ENCODE data around the gene FDXR.

FDXR gene

GRCh38 chr17:74851612-74852236 is 21.1 kb downstream of the FDXR start:
- Histone ChIP-seq H3K9me3 (ENCODE audit: control insufficient read depth in 1 of 2, low read length in 2 of 2) (no peaks in the 10 kb centered on the region), H3K27me3 (ENCODE audit: low read depth, low read length) (peaks cover 38% of the 10 kb centered on the region), H3K4me1 (ENCODE audit: control insufficient read depth in 1 of 2, insufficient read depth in 2 of 2, low read length in 2 of 2) (peaks cover 0 to 12% of the 10 kb centered on the region in 2 donors), H3K4me3 (ENCODE audit: low read depth in 1 of 2, low read length in 2 of 2) (peak overlapping the region in 1 of 2 donors; percentile 19), H3K36me3 (ENCODE audit: control insufficient read depth in 1 of 2, insufficient read depth in 2 of 2, low read length in 2 of 2) (no peaks in the 10 kb centered on the region), H3K27ac (ENCODE audit: low read length) (no peak overlapping the region)

GRCh38 chr17:74850914-74851313 is 21.9 kb downstream of the FDXR start:
- H3K27ac ChIP-seq (ENCODE audit: low read length): no peak overlapping the region
- H3K36me3 ChIP-seq (ENCODE audit: control insufficient read depth in 1 of 2, insufficient read depth in 2 of 2, low read length in 2 of 2): no peaks in the 10 kb centered on the region
- no peak overlapping the region for H3K4me3 ChIP-seq (ENCODE audit: low read depth in 1 of 2, low read length in 2 of 2)
- peaks cover 0 to 12% of the 10 kb centered on the region in 2 donors for H3K4me1 ChIP-seq (ENCODE audit: control insufficient read depth in 1 of 2, insufficient read depth in 2 of 2, low read length in 2 of 2)
- H3K27me3 ChIP-seq (ENCODE audit: low read depth, low read length): peaks cover 33% of the 10 kb centered on the region
- H3K9me3 ChIP-seq (ENCODE audit: control insufficient read depth in 1 of 2, low read length in 2 of 2): no peaks in the 10 kb centered on the region

GRCh38 chr17:74850310-74850709 is 22.5 kb downstream of the FDXR start:
- peaks cover 28% of the 10 kb centered on the region for H3K27me3 ChIP-seq (ENCODE audit: low read depth, low read length)
- H3K9me3 ChIP-seq (ENCODE audit: control insufficient read depth in 1 of 2, low read length in 2 of 2): no peaks in the 10 kb centered on the region
- no peak overlapping the region for H3K27ac ChIP-seq (ENCODE audit: low read length)
- H3K36me3 ChIP-seq (ENCODE audit: control insufficient read depth in 1 of 2, insufficient read depth in 2 of 2, low read length in 2 of 2): no peaks in the 10 kb centered on the region
- H3K4me3 ChIP-seq (ENCODE audit: low read depth in 1 of 2, low read length in 2 of 2): no peak overlapping the region
- peaks cover 0 to 12% of the 10 kb centered on the region in 2 donors for H3K4me1 ChIP-seq (ENCODE audit: control insufficient read depth in 1 of 2, insufficient read depth in 2 of 2, low read length in 2 of 2)

- Histone ChIP-seq H3K4me3 (ENCODE audit: low read depth in 1 of 2, low read length in 2 of 2) (no peak overlapping the region), H3K9me3 (ENCODE audit: control insufficient read depth in 1 of 2, low read length in 2 of 2) (no peaks in the 10 kb centered on the region), H3K36me3 (ENCODE audit: control insufficient read depth in 1 of 2, insufficient read depth in 2 of 2, low read length in 2 of 2) (no peaks in the 10 kb centered on the region), H3K27ac (ENCODE audit: low read length) (no peak overlapping the region), H3K27me3 (ENCODE audit: low read depth, low read length) (peaks cover 19% of the 10 kb centered on the region), H3K4me1 (ENCODE audit: control insufficient read depth in 1 of 2, insufficient read depth in 2 of 2, low read length in 2 of 2) (peaks cover 0 to 12% of the 10 kb centered on the region in 2 donors)
Observed at GRCh38 chr17:74848656-74849399, 24.0 kb downstream of the FDXR start.

- Histone ChIP-seq H3K9me3 (ENCODE audit: control insufficient read depth in 1 of 2, low read length in 2 of 2) (no peaks in the 10 kb centered on the region), H3K4me3 (ENCODE audit: low read depth in 1 of 2, low read length in 2 of 2) (no peak overlapping the region), H3K27me3 (ENCODE audit: low read depth, low read length) (peaks cover 6% of the 10 kb centered on the region), H3K27ac (ENCODE audit: low read length) (no peak overlapping the region), H3K4me1 (ENCODE audit: control insufficient read depth in 1 of 2, insufficient read depth in 2 of 2, low read length in 2 of 2) (peaks cover 6 to 11% of the 10 kb centered on the region in 2 donors), H3K36me3 (ENCODE audit: control insufficient read depth in 1 of 2, insufficient read depth in 2 of 2, low read length in 2 of 2) (no peaks in the 10 kb centered on the region)
Observed at GRCh38 chr17:74846621-74847020, 26.2 kb downstream of the FDXR start.

GRCh38 chr17:74843352-74843627 is 29.5 kb downstream of the FDXR start:
- H3K36me3 ChIP-seq (ENCODE audit: control insufficient read depth in 1 of 2, insufficient read depth in 2 of 2, low read length in 2 of 2): no peaks in the 10 kb centered on the region
- H3K4me3 ChIP-seq (ENCODE audit: low read depth in 1 of 2, low read length in 2 of 2): no peak overlapping the region
- H3K27me3 ChIP-seq (ENCODE audit: low read depth, low read length): no peaks in the 10 kb centered on the region
- H3K9me3 ChIP-seq (ENCODE audit: control insufficient read depth in 1 of 2, low read length in 2 of 2): no peaks in the 10 kb centered on the region
- H3K27ac ChIP-seq (ENCODE audit: low read length): no peak overlapping the region
- H3K4me1 ChIP-seq (ENCODE audit: control insufficient read depth in 1 of 2, insufficient read depth in 2 of 2, low read length in 2 of 2): peaks cover 10 to 29% of the 10 kb centered on the region in 2 donors

- no peak overlapping the region for H3K27ac ChIP-seq (ENCODE audit: low read length)
- H3K36me3 ChIP-seq (ENCODE audit: control insufficient read depth in 1 of 2, insufficient read depth in 2 of 2, low read length in 2 of 2): no peaks in the 10 kb centered on the region
- H3K27me3 ChIP-seq (ENCODE audit: low read depth, low read length): no peaks in the 10 kb centered on the region
- H3K9me3 ChIP-seq (ENCODE audit: control insufficient read depth in 1 of 2, low read length in 2 of 2): no peaks in the 10 kb centered on the region
- H3K4me1 ChIP-seq (ENCODE audit: control insufficient read depth in 1 of 2, insufficient read depth in 2 of 2, low read length in 2 of 2): peaks cover 10 to 29% of the 10 kb centered on the region in 2 donors
- peak overlapping the region in 1 of 2 donors; percentile 53 for H3K4me3 ChIP-seq (ENCODE audit: low read depth in 1 of 2, low read length in 2 of 2)
Observed at GRCh38 chr17:74842599-74843351, 30.0 kb downstream of the FDXR start.

- Histone ChIP-seq H3K36me3 (ENCODE audit: control insufficient read depth in 1 of 2, insufficient read depth in 2 of 2, low read length in 2 of 2) (peaks cover 0 to 4% of the 10 kb centered on the region in 2 donors), H3K9me3 (ENCODE audit: control insufficient read depth in 1 of 2, low read length in 2 of 2) (no peaks in the 10 kb centered on the region), H3K27me3 (ENCODE audit: low read depth, low read length) (no peaks in the 10 kb centered on the region), H3K4me3 (ENCODE audit: low read depth in 1 of 2, low read length in 2 of 2) (peak overlapping the region in 1 of 2 donors; percentile 53), H3K27ac (ENCODE audit: low read length) (no peak overlapping the region), H3K4me1 (ENCODE audit: control insufficient read depth in 1 of 2, insufficient read depth in 2 of 2, low read length in 2 of 2) (peaks cover 10 to 29% of the 10 kb centered on the region in 2 donors)
Observed at GRCh38 chr17:74842146-74842598, 30.6 kb downstream of the FDXR start.

- Histone ChIP-seq H3K27ac (ENCODE audit: low read length) (no peak overlapping the region), H3K27me3 (ENCODE audit: low read depth, low read length) (no peaks in the 10 kb centered on the region), H3K36me3 (ENCODE audit: control insufficient read depth in 1 of 2, insufficient read depth in 2 of 2, low read length in 2 of 2) (peaks cover 8 to 10% of the 10 kb centered on the region in 2 donors), H3K4me3 (ENCODE audit: low read depth in 1 of 2, low read length in 2 of 2) (no peak overlapping the region), H3K9me3 (ENCODE audit: control insufficient read depth in 1 of 2, low read length in 2 of 2) (no peaks in the 10 kb centered on the region), H3K4me1 (ENCODE audit: control insufficient read depth in 1 of 2, insufficient read depth in 2 of 2, low read length in 2 of 2) (peaks cover 10 to 29% of the 10 kb centered on the region in 2 donors)
Observed at GRCh38 chr17:74840989-74841666, 31.7 kb downstream of the FDXR start.

- Histone ChIP-seq H3K4me1 (ENCODE audit: control insufficient read depth in 1 of 2, insufficient read depth in 2 of 2, low read length in 2 of 2) (peaks cover 10 to 29% of the 10 kb centered on the region in 2 donors), H3K4me3 (ENCODE audit: low read depth in 1 of 2, low read length in 2 of 2) (no peak overlapping the region), H3K27me3 (ENCODE audit: low read depth, low read length) (no peaks in the 10 kb centered on the region), H3K27ac (ENCODE audit: low read length) (no peak overlapping the region), H3K9me3 (ENCODE audit: control insufficient read depth in 1 of 2, low read length in 2 of 2) (no peaks in the 10 kb centered on the region), H3K36me3 (ENCODE audit: control insufficient read depth in 1 of 2, insufficient read depth in 2 of 2, low read length in 2 of 2) (peaks cover 8 to 19% of the 10 kb centered on the region in 2 donors)
Observed at GRCh38 chr17:74839990-74840852, 32.6 kb downstream of the FDXR start.
